Measurements from ENCODE around the gene TMCC1.

GRCh38 chr3:129690963-129691362 is 202.5 kb downstream of the TMCC1 start:
- TF ChIP-seq GABPA (IDR thresholded peaks at IDR 0.05; ENCODE audit: low read depth) (no peak), TCF12 (IDR thresholded peaks at IDR 0.05) (no peak), FOXM1 (IDR thresholded peaks at IDR 0.05; ENCODE audit: low read depth) (no peak), REST (IDR thresholded peaks at IDR 0.05; ENCODE audit: low read depth, low read length) (no peak), POLR2AphosphoS5 (IDR thresholded peaks at IDR 0.05; ENCODE audit: low read depth, low read length) (no peak), RXRA (IDR thresholded peaks at IDR 0.05; ENCODE audit: borderline replicate concordance, low read depth) (no peak), RAD21 (IDR thresholded peaks at IDR 0.05; ENCODE audit: low read length) (no peak), RCOR1 (IDR thresholded peaks at IDR 0.05; ENCODE audit: low read length) (no peak), TEAD4 (IDR thresholded peaks at IDR 0.05; ENCODE audit: borderline replicate concordance, insufficient read depth) (no peak)
- TF ChIP-seq, protein P1, sequence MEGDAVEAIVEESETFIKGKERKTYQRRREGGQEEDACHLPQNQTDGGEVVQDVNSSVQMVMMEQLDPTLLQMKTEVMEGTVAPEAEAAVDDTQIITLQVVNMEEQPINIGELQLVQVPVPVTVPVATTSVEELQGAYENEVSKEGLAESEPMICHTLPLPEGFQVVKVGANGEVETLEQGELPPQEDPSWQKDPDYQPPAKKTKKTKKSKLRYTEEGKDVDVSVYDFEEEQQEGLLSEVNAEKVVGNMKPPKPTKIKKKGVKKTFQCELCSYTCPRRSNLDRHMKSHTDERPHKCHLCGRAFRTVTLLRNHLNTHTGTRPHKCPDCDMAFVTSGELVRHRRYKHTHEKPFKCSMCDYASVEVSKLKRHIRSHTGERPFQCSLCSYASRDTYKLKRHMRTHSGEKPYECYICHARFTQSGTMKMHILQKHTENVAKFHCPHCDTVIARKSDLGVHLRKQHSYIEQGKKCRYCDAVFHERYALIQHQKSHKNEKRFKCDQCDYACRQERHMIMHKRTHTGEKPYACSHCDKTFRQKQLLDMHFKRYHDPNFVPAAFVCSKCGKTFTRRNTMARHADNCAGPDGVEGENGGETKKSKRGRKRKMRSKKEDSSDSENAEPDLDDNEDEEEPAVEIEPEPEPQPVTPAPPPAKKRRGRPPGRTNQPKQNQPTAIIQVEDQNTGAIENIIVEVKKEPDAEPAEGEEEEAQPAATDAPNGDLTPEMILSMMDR (IDR thresholded peaks at IDR 0.05), result no peak
- TF ChIP-seq, protein P2, sequence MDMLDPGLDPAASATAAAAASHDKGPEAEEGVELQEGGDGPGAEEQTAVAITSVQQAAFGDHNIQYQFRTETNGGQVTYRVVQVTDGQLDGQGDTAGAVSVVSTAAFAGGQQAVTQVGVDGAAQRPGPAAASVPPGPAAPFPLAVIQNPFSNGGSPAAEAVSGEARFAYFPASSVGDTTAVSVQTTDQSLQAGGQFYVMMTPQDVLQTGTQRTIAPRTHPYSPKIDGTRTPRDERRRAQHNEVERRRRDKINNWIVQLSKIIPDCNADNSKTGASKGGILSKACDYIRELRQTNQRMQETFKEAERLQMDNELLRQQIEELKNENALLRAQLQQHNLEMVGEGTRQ (IDR thresholded peaks at IDR 0.05; ENCODE audit: borderline replicate concordance, low read depth, low read length), result no peak
